Measurements from ENCODE around the gene UBE2E2. TPM values are rescaled to one million over a fixed set of nuclear protein-coding genes. Genes with fewer than 3 reads are reported as not detected.
A peak's percentile ranks its signal among the peaks of the same experiment; 100 is the strongest.

Gene UBE2E2
- total RNA-seq, 1 experiment from 2014 or later = 27.5 TPM

GRCh38 chr3:23385327-23385726 is 182.2 kb downstream of the UBE2E2 start:
- DNase-seq (ENCODE audit: low read depth) = no peak

- no peak for DNase-seq (ENCODE audit: low read depth)
Measured at GRCh38 chr3:23387286-23387918, 184.3 kb downstream of the UBE2E2 start.

- DNase-seq (ENCODE audit: low read depth) = no peak
Measured at GRCh38 chr3:23389089-23389488, 186.0 kb downstream of the UBE2E2 start.

- DNase-seq (ENCODE audit: low read depth) = no peak
Measured at GRCh38 chr3:23389686-23390085, 186.6 kb downstream of the UBE2E2 start.

- DNase-seq (ENCODE audit: low read depth) = no peak
Measured at GRCh38 chr3:23390446-23390845, 187.3 kb downstream of the UBE2E2 start.

- DNase-seq (ENCODE audit: low read depth) = no peak
Measured at GRCh38 chr3:23390989-23391553, 187.9 kb downstream of the UBE2E2 start.

GRCh38 chr3:23395115-23395514 is 192.0 kb downstream of the UBE2E2 start:
- DNase-seq (ENCODE audit: low read depth) = no peak

GRCh38 chr3:23396746-23397145 is 193.6 kb downstream of the UBE2E2 start:
- DNase-seq (ENCODE audit: low read depth) = peak; percentile 16

GRCh38 chr3:23399221-23399620 is 196.1 kb downstream of the UBE2E2 start:
- DNase-seq (ENCODE audit: low read depth) = no peak

- peak; percentile 9 for DNase-seq (ENCODE audit: low read depth)
Measured at GRCh38 chr3:23402728-23403492, 199.8 kb downstream of the UBE2E2 start.

- no peak for DNase-seq (ENCODE audit: low read depth)
Measured at GRCh38 chr3:23404246-23404645, 201.1 kb downstream of the UBE2E2 start.

GRCh38 chr3:23405081-23405480 is 202.0 kb downstream of the UBE2E2 start:
- DNase-seq (ENCODE audit: low read depth) = no peak

- DNase-seq (ENCODE audit: low read depth) = no peak
Measured at GRCh38 chr3:23406601-23407000, 203.5 kb downstream of the UBE2E2 start.

GRCh38 chr3:23418026-23418425 is 214.9 kb downstream of the UBE2E2 start:
- DNase-seq (ENCODE audit: low read depth) = no peak

GRCh38 chr3:23421811-23422516 is 218.8 kb downstream of the UBE2E2 start:
- DNase-seq (ENCODE audit: low read depth) = no peak

- DNase-seq (ENCODE audit: low read depth) = no peak
Measured at GRCh38 chr3:23422517-23422851, 219.4 kb downstream of the UBE2E2 start.

- DNase-seq (ENCODE audit: low read depth) = no peak
Measured at GRCh38 chr3:23425410-23425809, 222.3 kb downstream of the UBE2E2 start.

GRCh38 chr3:23430781-23431398 is 227.8 kb downstream of the UBE2E2 start:
- peak; percentile 53 for DNase-seq (ENCODE audit: low read depth)

- no peak for DNase-seq (ENCODE audit: low read depth)
Measured at GRCh38 chr3:23431764-23432163, 228.6 kb downstream of the UBE2E2 start.

- DNase-seq (ENCODE audit: low read depth) = peak; percentile 52
Measured at GRCh38 chr3:23435318-23435717, 232.2 kb downstream of the UBE2E2 start.

GRCh38 chr3:23435904-23436303 is 232.8 kb downstream of the UBE2E2 start:
- no peak for DNase-seq (ENCODE audit: low read depth)

All from HT1080 (cell line).